Glutamatergic neuron (in vitro differentiated cells): ENCODE data around the gene TEX2. TPM values are rescaled to one million over a fixed set of nuclear protein-coding genes. Genes with fewer than 3 reads are reported as not detected.
"Not testable (repeated sequence)": the region's sequence is repeated elsewhere in the genome, so short reads cannot be mapped to it uniquely, and the experiment has no call there.

Source experiments
- DNase-seq: peaks from one replicate; pipeline ENCODE4 v3.0.0; 2022
- H3K27ac Mint-ChIP-seq: one replicate; pipeline ENCODE4 v1.8.0; 2020; ENCODE audit warnings: mild to moderate bottlenecking, mixed read lengths, inconsistent platforms; ENCODE audit not compliant: unreplicated experiment
- H3K27me3 Mint-ChIP-seq: one replicate; pipeline ENCODE4 v1.8.0; 2020; ENCODE audit warnings: mild to moderate bottlenecking, moderate library complexity, mixed read lengths, inconsistent platforms; ENCODE audit not compliant: unreplicated experiment
- H3K36me3 Mint-ChIP-seq: one replicate; pipeline ENCODE4 v1.8.0; 2020; ENCODE audit warnings: mild to moderate bottlenecking, mixed read lengths, inconsistent platforms; ENCODE audit not compliant: unreplicated experiment
- H3K4me1 Mint-ChIP-seq: one replicate; pipeline ENCODE4 v1.8.0; 2020; ENCODE audit warnings: mild to moderate bottlenecking, low read depth, mixed read lengths, inconsistent platforms; ENCODE audit not compliant: unreplicated experiment
- H3K4me3 Mint-ChIP-seq: one replicate; pipeline ENCODE4 v1.8.0; 2020; ENCODE audit warnings: mild to moderate bottlenecking, mixed read lengths, inconsistent platforms; ENCODE audit not compliant: unreplicated experiment
- H3K9me3 Mint-ChIP-seq: one replicate; pipeline ENCODE4 v1.8.0; 2020; ENCODE audit warnings: mild to moderate bottlenecking, moderate library complexity, mixed read lengths, inconsistent platforms; ENCODE audit not compliant: unreplicated experiment
- total RNA-seq: library from RNA; stranded (reverse); fragmentation: NEBNext Ultra II Directional; extraction: Animal tissue kit (Norgen Biotek cat#: 25700); gene quantifications from one replicate; pipeline ENCODE4 v1.2.1, GENCODE V29; 2021; ENCODE audit not compliant: unreplicated experiment
- TF ChIP-seq, protein P1 (sequence below): fragments of 200-600 bp; sonication (generic); IDR thresholded peaks from one replicate; pipeline ENCODE4 v1.5.0; 2021; ENCODE audit not compliant: partially characterized antibody, unreplicated experiment

The TEX2 gene
- total RNA-seq, 1 donor from 2014 or later, result 11.7 TPM

DNA sequence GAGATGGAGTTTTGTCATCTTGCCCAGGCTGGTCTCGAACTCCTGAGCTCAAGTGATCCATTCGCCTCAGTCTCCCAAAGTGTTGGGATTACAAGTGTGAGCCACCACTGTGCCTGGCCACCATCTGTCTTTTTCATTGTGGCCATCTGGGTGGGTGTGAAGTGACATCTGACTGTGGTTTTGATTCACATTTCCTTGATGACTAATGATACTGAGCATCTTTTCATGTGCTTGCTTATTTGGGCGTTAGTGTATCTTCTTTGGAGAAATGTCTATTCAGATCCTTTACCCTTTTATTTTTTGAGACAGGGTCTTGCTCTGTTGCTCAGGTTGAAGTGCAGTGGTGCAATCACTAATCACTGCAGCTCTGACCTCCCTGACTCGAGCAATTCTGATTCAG, 79.2 kb downstream of the TEX2 start:
- DNase-seq, result no peak
- TF ChIP-seq, protein P1, sequence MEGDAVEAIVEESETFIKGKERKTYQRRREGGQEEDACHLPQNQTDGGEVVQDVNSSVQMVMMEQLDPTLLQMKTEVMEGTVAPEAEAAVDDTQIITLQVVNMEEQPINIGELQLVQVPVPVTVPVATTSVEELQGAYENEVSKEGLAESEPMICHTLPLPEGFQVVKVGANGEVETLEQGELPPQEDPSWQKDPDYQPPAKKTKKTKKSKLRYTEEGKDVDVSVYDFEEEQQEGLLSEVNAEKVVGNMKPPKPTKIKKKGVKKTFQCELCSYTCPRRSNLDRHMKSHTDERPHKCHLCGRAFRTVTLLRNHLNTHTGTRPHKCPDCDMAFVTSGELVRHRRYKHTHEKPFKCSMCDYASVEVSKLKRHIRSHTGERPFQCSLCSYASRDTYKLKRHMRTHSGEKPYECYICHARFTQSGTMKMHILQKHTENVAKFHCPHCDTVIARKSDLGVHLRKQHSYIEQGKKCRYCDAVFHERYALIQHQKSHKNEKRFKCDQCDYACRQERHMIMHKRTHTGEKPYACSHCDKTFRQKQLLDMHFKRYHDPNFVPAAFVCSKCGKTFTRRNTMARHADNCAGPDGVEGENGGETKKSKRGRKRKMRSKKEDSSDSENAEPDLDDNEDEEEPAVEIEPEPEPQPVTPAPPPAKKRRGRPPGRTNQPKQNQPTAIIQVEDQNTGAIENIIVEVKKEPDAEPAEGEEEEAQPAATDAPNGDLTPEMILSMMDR, result no peak
- H3K9me3 Mint-ChIP-seq, result peaks cover 2% of the 10 kb centered on the region
- H3K4me3 Mint-ChIP-seq, result no peak overlapping the region
- H3K27ac Mint-ChIP-seq, result no peak overlapping the region
- peaks cover 2% of the 10 kb centered on the region for H3K4me1 Mint-ChIP-seq
- H3K27me3 Mint-ChIP-seq, result no peaks in the 10 kb centered on the region
- H3K36me3 Mint-ChIP-seq, result no peaks in the 10 kb centered on the region

DNA sequence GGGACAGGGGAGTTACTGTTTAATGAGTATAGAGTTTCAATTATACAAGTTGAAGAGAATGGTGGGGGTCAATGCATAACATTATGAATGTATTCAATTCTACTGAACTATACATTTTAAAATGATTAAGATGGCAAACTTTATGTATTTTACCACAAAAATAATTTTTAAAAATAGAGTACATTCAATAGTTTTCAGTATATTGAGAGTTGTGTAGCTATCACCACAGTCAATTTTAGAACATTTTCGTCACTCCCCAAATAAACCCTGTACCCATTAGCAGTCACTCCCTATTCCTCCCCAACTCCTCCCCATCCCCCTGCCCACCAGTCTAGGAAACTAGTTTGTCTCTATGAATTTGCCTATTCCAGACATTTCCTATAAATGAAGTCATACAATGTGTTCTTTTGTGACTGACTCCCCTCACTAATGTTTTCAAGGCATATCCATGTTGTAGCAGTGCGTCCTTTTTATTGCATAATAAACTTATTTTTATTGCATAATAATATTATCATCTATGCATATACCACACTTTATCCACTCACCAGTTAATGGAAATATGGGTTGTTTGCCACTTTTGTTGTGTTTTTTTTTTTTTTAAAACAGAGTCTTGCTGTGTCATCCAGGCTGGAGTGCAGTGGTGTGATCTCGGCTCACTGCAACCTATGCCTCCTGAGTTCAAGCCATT, 80.6 kb downstream of the TEX2 start:
- no peak overlapping the region for H3K27ac Mint-ChIP-seq
- peaks cover 2% of the 10 kb centered on the region for H3K9me3 Mint-ChIP-seq
- TF ChIP-seq, protein P1, result no peak
- no peak for DNase-seq
- H3K36me3 Mint-ChIP-seq, result no peaks in the 10 kb centered on the region
- no peak overlapping the region for H3K4me3 Mint-ChIP-seq
- no peaks in the 10 kb centered on the region for H3K27me3 Mint-ChIP-seq
- peaks cover 6% of the 10 kb centered on the region for H3K4me1 Mint-ChIP-seq

DNA sequence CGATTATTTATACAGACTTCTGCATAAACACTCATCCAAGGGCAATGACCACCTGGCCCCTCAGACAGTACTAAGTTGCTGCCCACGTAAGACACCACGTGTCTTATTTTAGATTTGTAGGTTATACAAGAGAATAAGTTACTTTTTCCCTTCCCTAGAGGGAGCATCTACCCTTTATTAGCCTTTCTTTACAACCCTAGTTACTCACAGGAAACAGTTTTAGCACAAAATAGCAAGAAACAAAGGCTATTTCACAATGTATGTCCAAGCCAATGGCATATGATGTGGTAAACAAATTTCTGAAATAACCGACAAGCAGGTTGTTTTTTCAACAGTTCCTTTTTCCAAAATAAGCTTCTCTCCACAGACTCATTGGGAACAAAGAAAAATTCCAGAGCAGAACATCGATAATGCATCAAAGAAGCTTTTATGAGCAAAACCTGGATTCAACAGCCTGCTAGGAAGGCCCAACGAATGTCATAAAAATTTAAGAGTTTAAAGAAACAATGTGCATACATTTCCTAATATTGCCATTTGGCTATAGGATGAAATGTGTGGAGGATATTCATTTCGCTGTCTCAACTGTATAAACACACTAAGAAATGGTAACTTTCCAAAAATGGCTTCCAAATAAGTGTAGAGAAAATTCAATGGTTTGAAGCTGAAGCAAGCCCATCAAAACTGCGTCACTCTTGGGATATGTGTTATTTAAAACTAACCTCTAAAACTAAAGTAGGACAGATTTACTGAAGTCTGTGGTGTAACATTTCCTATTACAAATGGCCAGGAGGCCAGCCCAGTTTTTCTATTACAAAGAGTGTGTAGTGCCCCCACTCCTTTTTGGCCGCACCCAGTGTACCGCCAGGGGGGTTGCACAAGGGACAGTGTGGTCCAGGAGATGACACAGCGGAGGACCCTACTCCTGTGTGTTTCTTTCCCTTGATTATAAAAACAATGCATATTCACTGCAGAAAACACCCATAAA, 82.7 kb downstream of the TEX2 start:
- Mint-ChIP-seq H3K4me1 (peaks cover 10% of the 10 kb centered on the region), H3K36me3 (no peaks in the 10 kb centered on the region), H3K27me3 (no peaks in the 10 kb centered on the region), H3K27ac (no peak overlapping the region), H3K4me3 (no peak overlapping the region), H3K9me3 (no peaks in the 10 kb centered on the region)
- DNase-seq, result no peak
- TF ChIP-seq, protein P1, result no peak

- H3K4me3 Mint-ChIP-seq, H3K27me3 Mint-ChIP-seq, DNase-seq, H3K27ac Mint-ChIP-seq, H3K9me3 Mint-ChIP-seq, H3K4me1 Mint-ChIP-seq, H3K36me3 Mint-ChIP-seq: not testable (repeated sequence)
These were observed 84.0 kb downstream of the TEX2 start for GRCh38 chr17:64179024-64179423.

- Mint-ChIP-seq H3K27me3 (no peaks in the 10 kb centered on the region), H3K4me3 (no peak overlapping the region), H3K36me3 (no peaks in the 10 kb centered on the region), H3K4me1 (peaks cover 10% of the 10 kb centered on the region), H3K9me3 (no peaks in the 10 kb centered on the region), H3K27ac (no peak overlapping the region)
- TF ChIP-seq, protein P1, result no peak
- DNase-seq, result no peak
These were observed 84.8 kb downstream of the TEX2 start for GRCh38 chr17:64178011-64178825.
